ENCODE data around the gene SH3RF3. TPM values are rescaled to one million over a fixed set of nuclear protein-coding genes. Genes with fewer than 3 reads are reported as not detected.

Gene SH3RF3
- total RNA-seq, 1 donor from 2014 or later = 7.9 TPM

DNA sequence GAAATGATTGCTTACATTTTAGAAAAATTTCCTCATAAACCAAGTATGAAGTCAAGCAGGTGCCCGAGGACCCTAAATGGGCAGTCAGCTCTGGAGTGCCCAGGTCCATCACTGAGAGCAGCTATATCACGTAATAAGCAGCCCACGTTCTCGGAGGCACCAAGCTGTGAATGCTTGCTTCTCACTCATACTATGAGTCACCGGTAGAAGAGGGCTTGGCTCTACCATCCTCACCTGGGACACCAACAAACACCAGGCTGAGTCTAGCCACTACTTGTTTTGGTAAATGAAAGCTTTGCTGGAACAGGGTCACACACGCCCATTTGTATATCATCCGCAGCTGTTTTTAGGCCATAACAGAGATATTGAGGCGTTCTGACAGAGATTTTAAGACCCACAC is 277.3 kb downstream of the SH3RF3 start:
- TF ChIP-seq, protein P1, sequence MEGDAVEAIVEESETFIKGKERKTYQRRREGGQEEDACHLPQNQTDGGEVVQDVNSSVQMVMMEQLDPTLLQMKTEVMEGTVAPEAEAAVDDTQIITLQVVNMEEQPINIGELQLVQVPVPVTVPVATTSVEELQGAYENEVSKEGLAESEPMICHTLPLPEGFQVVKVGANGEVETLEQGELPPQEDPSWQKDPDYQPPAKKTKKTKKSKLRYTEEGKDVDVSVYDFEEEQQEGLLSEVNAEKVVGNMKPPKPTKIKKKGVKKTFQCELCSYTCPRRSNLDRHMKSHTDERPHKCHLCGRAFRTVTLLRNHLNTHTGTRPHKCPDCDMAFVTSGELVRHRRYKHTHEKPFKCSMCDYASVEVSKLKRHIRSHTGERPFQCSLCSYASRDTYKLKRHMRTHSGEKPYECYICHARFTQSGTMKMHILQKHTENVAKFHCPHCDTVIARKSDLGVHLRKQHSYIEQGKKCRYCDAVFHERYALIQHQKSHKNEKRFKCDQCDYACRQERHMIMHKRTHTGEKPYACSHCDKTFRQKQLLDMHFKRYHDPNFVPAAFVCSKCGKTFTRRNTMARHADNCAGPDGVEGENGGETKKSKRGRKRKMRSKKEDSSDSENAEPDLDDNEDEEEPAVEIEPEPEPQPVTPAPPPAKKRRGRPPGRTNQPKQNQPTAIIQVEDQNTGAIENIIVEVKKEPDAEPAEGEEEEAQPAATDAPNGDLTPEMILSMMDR (IDR thresholded peaks at IDR 0.05; ENCODE audit: borderline replicate concordance) = no peak
- intact Hi-C loops (cut with micrococcal nuclease) = no loop called here
- no peak for DNase-seq
- H3K4me3 ChIP-seq = no peak overlapping the region
- no peak overlapping the region for H3K27ac ChIP-seq (replicated peaks)
- H3K9me3 ChIP-seq (replicated peaks) = no peaks in the 10 kb centered on the region
- H3K27me3 ChIP-seq (ENCODE audit: low read depth) = no peaks in the 10 kb centered on the region
- H3K4me1 ChIP-seq = no peaks in the 10 kb centered on the region
- no peaks in the 10 kb centered on the region for H3K36me3 ChIP-seq

- H3K9me3 ChIP-seq (replicated peaks) = no peaks in the 10 kb centered on the region
- intact Hi-C loops (cut with micrococcal nuclease) = no loop called here
- TF ChIP-seq, protein P1 (IDR thresholded peaks at IDR 0.05; ENCODE audit: borderline replicate concordance) = no peak
- no peak overlapping the region for H3K27ac ChIP-seq (replicated peaks)
- no peaks in the 10 kb centered on the region for H3K36me3 ChIP-seq
- no peak for DNase-seq
- no peak overlapping the region for H3K4me3 ChIP-seq
- no peaks in the 10 kb centered on the region for H3K4me1 ChIP-seq
- no peaks in the 10 kb centered on the region for H3K27me3 ChIP-seq (ENCODE audit: low read depth)
These were observed 278.5 kb downstream of the SH3RF3 start for GRCh38 chr2:109407276-109408042.

GRCh38 chr2:109408043-109408335 is 279.0 kb downstream of the SH3RF3 start:
- DNase-seq = no peak
- no peak overlapping the region for H3K27ac ChIP-seq (replicated peaks)
- H3K9me3 ChIP-seq (replicated peaks) = no peaks in the 10 kb centered on the region
- no peaks in the 10 kb centered on the region for H3K36me3 ChIP-seq
- H3K27me3 ChIP-seq (ENCODE audit: low read depth) = no peaks in the 10 kb centered on the region
- no peak overlapping the region for H3K4me3 ChIP-seq
- TF ChIP-seq, protein P1 (IDR thresholded peaks at IDR 0.05; ENCODE audit: borderline replicate concordance) = no peak
- intact Hi-C loops (cut with micrococcal nuclease) = no loop called here
- H3K4me1 ChIP-seq = no peaks in the 10 kb centered on the region

DNA sequence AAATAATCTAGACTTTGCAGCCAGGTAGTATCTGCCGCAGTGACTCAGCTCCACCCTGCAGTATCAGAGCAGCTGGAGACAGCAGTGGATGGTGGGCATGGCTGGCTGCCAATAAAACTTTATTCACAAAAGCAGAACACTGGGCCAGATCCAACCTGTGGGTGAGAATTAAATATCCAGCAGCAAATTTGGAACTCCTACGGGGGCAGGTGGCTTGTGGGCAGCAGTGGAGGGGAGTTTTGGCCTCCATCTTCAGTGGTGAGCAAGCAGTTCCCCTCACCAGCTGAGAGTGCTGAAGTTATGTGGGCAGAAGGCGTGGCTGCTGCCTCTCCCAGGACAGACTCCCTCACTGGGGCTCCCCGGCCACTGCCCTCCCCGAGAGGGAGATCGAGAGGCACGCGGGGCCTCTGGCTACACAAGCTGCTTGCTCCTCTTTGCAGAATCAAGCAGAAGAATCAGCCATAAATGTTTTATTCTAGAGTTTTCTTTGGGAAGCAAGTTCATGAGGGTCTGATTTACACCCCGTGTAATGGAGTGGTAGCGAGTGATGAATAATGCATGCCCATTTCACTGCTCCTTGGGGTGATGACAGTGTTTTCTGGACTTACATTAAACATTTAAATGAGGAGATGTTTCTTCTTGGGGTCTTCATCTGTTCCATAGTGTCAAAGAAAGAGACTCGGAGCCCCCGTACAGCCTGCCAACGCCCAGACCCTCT is 280.5 kb downstream of the SH3RF3 start:
- Histone ChIP-seq H3K27me3 (ENCODE audit: low read depth) (no peaks in the 10 kb centered on the region), H3K4me1 (no peaks in the 10 kb centered on the region), H3K36me3 (no peaks in the 10 kb centered on the region), H3K9me3 (replicated peaks) (no peaks in the 10 kb centered on the region), H3K27ac (replicated peaks) (no peak overlapping the region), H3K4me3 (no peak overlapping the region)
- no peak for DNase-seq
- TF ChIP-seq, protein P1 (IDR thresholded peaks at IDR 0.05; ENCODE audit: borderline replicate concordance) = no peak
- intact Hi-C loops (cut with micrococcal nuclease) = no loop called here

DNA sequence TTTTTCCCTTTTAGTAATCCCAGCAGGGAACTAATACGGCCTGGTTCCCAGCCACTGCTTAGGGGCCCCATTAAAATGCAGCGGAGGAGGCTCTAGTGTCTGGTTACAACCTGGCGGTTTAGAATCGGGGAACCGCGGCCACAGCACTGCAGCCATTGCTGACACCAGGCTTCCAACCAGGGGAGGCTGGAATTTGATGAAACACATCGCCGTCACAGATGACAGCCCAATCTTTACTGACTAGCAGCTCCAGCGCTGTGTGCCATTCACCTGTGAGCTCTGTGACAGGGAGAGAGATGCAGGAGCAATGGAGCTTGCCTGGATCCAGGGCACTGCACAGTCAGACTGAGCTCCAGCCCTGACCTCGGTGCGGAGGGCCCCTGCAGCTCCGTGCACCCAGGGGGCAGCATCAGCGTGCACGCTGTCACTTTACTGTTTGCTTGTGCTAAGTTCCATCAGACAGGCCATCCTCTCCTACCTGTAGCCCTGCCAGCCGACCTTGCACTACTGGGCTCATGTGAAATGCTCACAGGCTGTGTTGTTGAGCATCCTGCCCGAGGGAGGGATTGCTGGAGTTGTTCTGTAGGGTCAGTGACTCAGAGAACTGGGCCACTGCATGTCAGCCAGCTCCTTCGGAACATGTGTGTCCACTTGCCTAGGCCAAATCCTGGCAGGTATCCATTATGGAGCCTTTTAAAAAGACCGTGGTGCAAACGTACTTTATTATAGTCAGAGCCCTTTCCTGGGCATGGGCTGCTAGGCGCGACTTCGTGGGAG is 281.2 kb downstream of the SH3RF3 start:
- Histone ChIP-seq H3K4me1 (no peaks in the 10 kb centered on the region), H3K36me3 (no peaks in the 10 kb centered on the region), H3K27me3 (ENCODE audit: low read depth) (no peaks in the 10 kb centered on the region), H3K27ac (replicated peaks) (no peak overlapping the region), H3K9me3 (replicated peaks) (no peaks in the 10 kb centered on the region), H3K4me3 (no peak overlapping the region)
- intact Hi-C loops (cut with micrococcal nuclease) = no loop called here
- TF ChIP-seq, protein P1 (IDR thresholded peaks at IDR 0.05; ENCODE audit: borderline replicate concordance) = no peak
- DNase-seq = no peak

Data from left ventricle myocardium inferior (tissue), 1 donor.